Measurements from ENCODE around the gene TOMT. TPM values are rescaled to one million over a fixed set of nuclear protein-coding genes. Genes with fewer than 3 reads are reported as not detected.

Gene TOMT
- polyA plus RNA-seq, 2 of the 4 experiments (the other 2 are of a cell fraction) = not detected

GRCh38 chr11:72075756-72076155 lies 30.0 kb upstream of the TOMT start:
- H3K4me2 ChIP-seq = no peak overlapping the region
- FAIRE-seq = no peak
- ATAC-seq = no peak
- CTCF ChIA-PET = interaction anchor here (1.1 to 6.2 kb wide), 6 partner anchors 9 to 61 kb away, joined by 3 to 40 read pairs (median 4); no protein-coding TSS in a partner anchor
- DNase-seq (ENCODE audit: low read depth in 1 of 2, low spot score in 1 of 2) = no peak
- H3K9me3 ChIP-seq = no peaks in the 10 kb centered on the region
- H3K4me3 ChIP-seq = no peak overlapping the region
- POLR2A ChIA-PET = interaction anchor here (1.0 kb wide), 1 partner anchor 51 kb away, joined by 3 read pairs; no protein-coding TSS in a partner anchor
- H3K4me1 ChIP-seq = peaks cover 32% of the 10 kb centered on the region
- no peak overlapping the region for H3K27ac ChIP-seq
- WGBS (ENCODE audit: missing lambda C conversion rate) = 91% methylated on average over 4 of the region's 4 CpGs
- TF ChIP-seq CHD4 (IDR thresholded peaks at IDR 0.05; ENCODE audit: borderline replicate concordance) (no peak), NPAS2 (CRISPR knock-in tag; IDR thresholded peaks at IDR 0.05; ENCODE audit: borderline replicate concordance) (no peak), HMGXB4 (CRISPR knock-in tag; IDR thresholded peaks at IDR 0.05; ENCODE audit: borderline replicate concordance) (no peak), PHF8 (IDR thresholded peaks at IDR 0.05; ENCODE audit: borderline replicate concordance, low read depth) (no peak), RARB (CRISPR knock-in tag; IDR thresholded peaks at IDR 0.05) (no peak), JUN (IDR thresholded peaks at IDR 0.05) (no peak), SREBF2 (IDR thresholded peaks at IDR 0.05) (no peak)

GRCh38 chr11:72078477-72078876 lies 27.2 kb upstream of the TOMT start:
- CTCF ChIA-PET = interaction anchor here (0.7 to 6.2 kb wide), 9 partner anchors 9 to 101 kb away, joined by 3 to 40 read pairs (median 4); no protein-coding TSS in a partner anchor
- DNase-seq (ENCODE audit: low read depth in 1 of 2, low spot score in 1 of 2) (no peak), FAIRE-seq (no peak), ATAC-seq (no peak)
- peaks cover 19% of the 10 kb centered on the region for H3K4me1 ChIP-seq
- whole genome bisulfite sequencing (ENCODE audit: missing lambda C conversion rate) = 87% methylated on average over 6 of the region's 6 CpGs
- H3K4me2 ChIP-seq = peak overlapping the region; percentile 96
- H3K9me3 ChIP-seq = no peaks in the 10 kb centered on the region
- POLR2A ChIA-PET = interaction anchor here (1.2 kb wide), 1 partner anchor 37 kb away, joined by 3 read pairs; no protein-coding TSS in a partner anchor
- peak overlapping the region; percentile 78 to 88; a peak in 4 of 6 replicates for H3K27ac ChIP-seq
- TF ChIP-seq RFX5 (IDR thresholded peaks at IDR 0.05) = no peak
- TF ChIP-seq MAZ (IDR thresholded peaks at IDR 0.05; ENCODE audit: borderline replicate concordance, low read depth, low read length) = no peak
- TF ChIP-seq GATA3 (IDR thresholded peaks at IDR 0.05; ENCODE audit: borderline replicate concordance) = no peak
- TF ChIP-seq RNF2 (IDR thresholded peaks at IDR 0.05; ENCODE audit: borderline replicate concordance, low read depth) = no peak
- TF ChIP-seq EP300 (IDR thresholded peaks at IDR 0.05) = no peak
- no peak for TF ChIP-seq E2F6 (IDR thresholded peaks at IDR 0.05; ENCODE audit: borderline replicate concordance, low read depth)
- TF ChIP-seq RAD21 (conservative IDR thresholded peaks at IDR 0.05 in 1 of 2, IDR thresholded peaks at IDR 0.05 in 1 of 2) = no peak
- TF ChIP-seq BHLHE40 (IDR thresholded peaks at IDR 0.05; ENCODE audit: low read depth, low read length) = no peak
- TF ChIP-seq ELK1 (IDR thresholded peaks at IDR 0.05; ENCODE audit: low read depth, low read length) = no peak
- no peak for TF ChIP-seq CHD2 (IDR thresholded peaks at IDR 0.05; ENCODE audit: low read length, partially characterized antibody)
- TF ChIP-seq NPAS2 (CRISPR knock-in tag; IDR thresholded peaks at IDR 0.05; ENCODE audit: borderline replicate concordance) = no peak
- no peak for TF ChIP-seq ATOH8 (CRISPR knock-in tag; IDR thresholded peaks at IDR 0.05; ENCODE audit: low read depth)
- TF ChIP-seq HOXA7 (CRISPR knock-in tag; IDR thresholded peaks at IDR 0.05) = no peak
- TF ChIP-seq SREBF2 (IDR thresholded peaks at IDR 0.05) = no peak
- no peak for TF ChIP-seq PBX3 (IDR thresholded peaks at IDR 0.05)
- TF ChIP-seq HOXB13 (CRISPR knock-in tag; IDR thresholded peaks at IDR 0.05; ENCODE audit: low read depth) = no peak
- TF ChIP-seq USF2 (IDR thresholded peaks at IDR 0.05) = no peak
- no peak for TF ChIP-seq ZSCAN20 (CRISPR knock-in tag; IDR thresholded peaks at IDR 0.05)
- TF ChIP-seq ZC3H11A (IDR thresholded peaks at IDR 0.05) = no peak
- no peak for TF ChIP-seq RCOR1 (IDR thresholded peaks at IDR 0.05; ENCODE audit: low read depth, low read length)
- H3K4me3 ChIP-seq = peak overlapping the region; percentile 85
